Embryonic facial prominence (tissue), 1 donor: ENCODE results near the gene TCEAL8.
"Not testable (repeated sequence)": the region's sequence is repeated elsewhere in the genome, so short reads cannot be mapped to it uniquely, and the experiment has no call there.

Experiments
- DNase-seq: peaks from one replicate; pipeline ENCODE4 v3.0.0-alpha.2; 2016; ENCODE audit errors: extremely low spot score

The TCEAL8 gene, protein sequence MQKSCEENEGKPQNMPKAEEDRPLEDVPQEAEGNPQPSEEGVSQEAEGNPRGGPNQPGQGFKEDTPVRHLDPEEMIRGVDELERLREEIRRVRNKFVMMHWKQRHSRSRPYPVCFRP

DNA sequence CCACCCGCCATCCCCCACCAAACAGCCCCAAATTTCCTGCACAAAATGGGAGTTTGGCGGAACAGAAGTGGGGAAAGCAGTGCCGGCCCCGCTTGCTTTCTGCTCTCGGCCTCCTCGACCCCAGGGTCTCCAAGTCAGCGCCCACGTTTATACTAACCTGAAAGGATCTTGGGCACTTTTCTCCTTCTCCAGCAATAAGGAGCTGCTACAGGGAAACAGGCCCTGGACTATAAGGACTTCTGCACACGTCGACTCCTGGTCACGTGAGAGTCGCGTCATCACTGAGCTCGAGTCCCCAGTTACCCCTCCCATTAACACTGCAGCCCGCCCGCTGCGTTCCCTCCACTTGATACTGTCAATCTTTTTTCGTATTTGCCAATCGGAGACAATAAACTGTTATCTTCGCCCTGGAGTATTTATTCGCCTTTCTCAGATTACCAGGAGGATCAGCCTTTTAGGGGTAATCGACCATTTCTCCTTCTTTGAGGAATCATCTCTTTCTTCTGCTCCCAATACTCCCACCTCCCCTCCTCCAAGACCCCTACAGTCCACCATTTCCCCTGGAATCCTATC lies at the start of gene TCEAL8:
Gene TCEAL8, minus strand, starts transcription at position 235 of the 573 bp plus-strand sequence. CDS start 1,176 bp downstream, outside the sequence.
- peak; percentile 75 for DNase-seq

DNA sequence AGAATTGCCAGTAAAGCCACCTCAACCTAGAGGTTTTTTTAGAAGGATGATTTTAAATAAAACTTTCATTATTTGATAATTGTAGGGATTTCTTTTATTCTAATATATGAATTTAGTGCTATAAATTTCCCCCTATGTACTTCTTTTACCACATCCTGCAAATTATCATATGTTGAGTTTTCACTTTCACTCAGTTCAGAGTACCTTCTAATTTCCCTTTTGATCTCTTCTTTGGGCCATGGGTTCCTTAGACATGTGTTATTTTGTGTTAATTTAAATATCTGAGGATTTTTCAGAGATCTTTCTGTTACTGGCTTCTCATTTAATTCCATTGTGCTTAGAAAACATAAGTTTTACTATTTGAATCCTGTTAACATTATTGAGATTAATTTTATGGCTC lies 49.8 kb upstream of the TCEAL8 start:
- DNase-seq, result no peak

DNA sequence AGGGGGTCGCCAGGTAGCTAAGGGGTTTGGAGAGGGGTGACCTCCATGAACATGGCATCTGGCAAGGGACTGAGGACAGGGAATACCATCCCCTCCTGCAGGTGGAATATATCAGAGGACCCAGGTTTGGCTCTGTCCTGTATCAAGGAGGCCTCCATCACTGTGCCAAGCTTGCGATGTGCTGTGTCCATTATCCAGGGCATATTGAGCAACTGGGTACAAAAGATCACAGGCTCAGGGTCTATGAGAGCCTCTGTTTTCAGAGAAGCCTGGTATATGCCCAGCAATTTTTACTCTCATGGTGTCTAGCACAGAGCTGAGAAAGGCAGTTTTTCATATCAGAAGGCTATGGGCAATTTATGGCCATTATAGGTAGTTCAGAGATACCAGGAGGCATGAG lies 38.2 kb upstream of the TCEAL8 start:
- no peak for DNase-seq

- DNase-seq, result no peak
Observed at GRCh38 chrX:103279624-103280023, 24.7 kb upstream of the TCEAL8 start.

DNA sequence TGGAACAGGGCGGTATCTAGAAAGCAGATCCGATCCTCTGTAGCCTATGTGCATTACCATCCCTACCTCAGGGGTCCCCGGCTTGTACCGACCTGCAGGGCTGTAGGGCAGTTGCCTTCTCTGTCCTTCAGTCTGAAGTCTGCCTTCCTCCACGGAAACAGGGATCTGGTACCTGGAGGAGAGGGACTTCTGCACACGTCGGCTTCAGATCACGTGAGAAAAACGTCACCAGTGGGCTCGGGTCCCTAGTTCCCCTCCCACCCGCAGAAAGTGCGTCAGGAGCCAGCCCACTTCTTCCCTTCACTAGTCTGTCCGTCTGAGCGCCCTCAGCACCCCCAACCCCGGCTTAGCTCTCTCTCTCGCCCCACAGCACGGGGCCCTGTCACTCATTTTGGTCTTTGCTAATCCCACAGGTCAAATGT lies 21.6 kb upstream of the TCEAL8 start, which contains the start of gene TCEAL5:
Gene TCEAL5, minus strand, starts transcription at position 170 of the 422 bp plus-strand sequence. CDS start 2,187 bp downstream, outside the sequence.
- peak; percentile 16 for DNase-seq

DNA sequence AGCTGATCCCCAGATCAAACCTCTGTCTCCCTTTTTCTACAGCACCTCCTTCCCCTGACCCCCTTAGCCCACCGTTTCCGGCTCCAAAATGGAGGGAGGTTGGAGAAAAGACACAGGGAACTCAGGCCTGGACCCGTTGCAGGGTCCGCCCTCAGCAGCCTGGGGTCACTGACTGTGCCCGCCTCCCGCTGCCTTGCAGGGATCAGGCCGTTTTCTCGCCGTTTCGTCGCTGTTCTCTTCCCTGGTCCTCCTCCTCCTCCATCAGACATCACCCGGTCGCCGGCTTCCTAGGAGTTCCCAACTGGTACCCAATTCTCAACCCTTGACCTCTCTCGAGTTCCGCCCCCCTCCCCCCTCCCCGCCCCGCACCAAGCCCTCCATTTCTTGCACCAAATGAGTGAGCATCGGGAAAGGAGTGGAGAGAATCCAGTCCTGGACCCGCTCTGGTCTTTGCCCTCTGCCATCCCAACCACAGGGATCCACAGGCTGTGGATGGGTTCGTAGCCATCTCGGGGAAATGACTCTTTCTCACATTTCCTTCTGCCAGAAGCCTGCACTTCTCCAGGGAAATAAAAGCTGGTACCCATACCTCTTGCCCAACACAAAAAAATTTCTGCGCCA lies 21.1 kb upstream of the TCEAL8 start:
- DNase-seq, result no peak

- no peak for DNase-seq
Observed at GRCh38 chrX:103274284-103274683, 19.3 kb upstream of the TCEAL8 start.

- no peak for DNase-seq
Observed at GRCh38 chrX:103258275-103258674, 3.3 kb upstream of the TCEAL8 start.

GRCh38 chrX:103256651-103257050 lies 1.7 kb upstream of the TCEAL8 start:
- DNase-seq, result no peak

GRCh38 chrX:103254171-103254824 lies 657 bp downstream of the TCEAL8 start:
- DNase-seq, result peak; percentile 19

- no peak for DNase-seq
Observed at GRCh38 chrX:103253608-103254007, 1.3 kb downstream of the TCEAL8 start.

GRCh38 chrX:103250977-103251376 lies 4.0 kb downstream of the TCEAL8 start:
- no peak for DNase-seq

DNA sequence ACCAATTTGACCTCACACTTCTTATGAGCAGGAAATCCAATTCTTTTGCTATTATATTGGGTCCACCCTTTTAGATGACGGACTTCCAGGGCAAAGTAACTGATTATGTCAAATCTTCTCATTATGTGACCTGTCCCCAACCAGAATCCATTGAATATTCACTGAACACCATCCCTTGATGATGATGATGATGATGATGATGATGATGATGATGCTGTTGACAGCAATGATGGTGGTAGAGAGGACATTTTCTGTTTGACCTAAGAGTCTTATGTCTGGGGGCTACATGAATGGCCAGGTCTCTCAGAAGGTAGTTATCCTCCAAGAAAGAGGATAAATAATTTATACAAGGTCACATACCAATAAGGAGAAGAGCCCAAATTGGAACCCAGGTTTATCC lies 5.2 kb downstream of the TCEAL8 start:
- DNase-seq, result no peak

GRCh38 chrX:103248553-103248952 lies 6.4 kb downstream of the TCEAL8 start:
- DNase-seq, result no peak

GRCh38 chrX:103240155-103240554 lies 14.8 kb downstream of the TCEAL8 start:
- DNase-seq, result no peak

DNA sequence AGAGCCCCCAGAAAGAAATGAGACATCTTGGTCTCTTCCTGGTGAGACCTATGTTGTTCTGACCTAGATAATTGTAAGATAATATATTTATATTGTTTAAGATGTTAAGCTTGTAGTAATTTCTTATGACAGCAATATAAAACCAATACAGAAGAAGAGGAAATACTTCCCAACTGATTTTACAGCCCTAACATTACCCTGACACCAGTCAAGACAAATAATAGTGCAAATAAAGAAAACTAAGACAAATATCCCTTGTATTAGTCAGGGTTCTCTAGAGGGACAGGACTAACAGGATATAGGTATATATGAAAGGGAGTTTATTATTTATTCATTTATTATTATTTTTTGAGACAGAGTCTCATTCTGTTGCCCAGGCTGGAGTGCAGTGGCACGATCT lies 18.7 kb downstream of the TCEAL8 start:
- DNase-seq, result no peak

DNA sequence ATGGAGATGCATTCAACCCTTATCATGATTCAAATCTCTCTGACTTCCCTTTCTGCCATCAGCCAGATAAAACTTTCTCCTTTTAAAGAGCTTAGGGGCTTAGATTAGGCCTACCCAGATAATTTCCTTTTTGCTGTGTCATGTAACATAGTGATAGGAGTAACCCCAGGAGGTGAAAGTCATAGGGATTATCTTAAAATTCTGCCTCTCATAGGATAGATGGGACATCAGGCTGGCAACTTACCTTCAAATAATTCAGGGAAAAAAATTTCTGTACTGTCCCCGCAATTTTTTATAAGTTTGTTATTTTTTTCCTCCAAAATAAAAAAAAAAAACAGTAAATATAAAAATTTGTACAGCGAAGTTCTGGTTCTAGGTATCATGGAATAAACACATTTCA lies 19.3 kb downstream of the TCEAL8 start:
- not testable (repeated sequence) for DNase-seq

- no peak for DNase-seq
Observed at GRCh38 chrX:103234869-103235268, 20.1 kb downstream of the TCEAL8 start.

GRCh38 chrX:103233263-103233662 lies 21.7 kb downstream of the TCEAL8 start:
- DNase-seq, result no peak

DNA sequence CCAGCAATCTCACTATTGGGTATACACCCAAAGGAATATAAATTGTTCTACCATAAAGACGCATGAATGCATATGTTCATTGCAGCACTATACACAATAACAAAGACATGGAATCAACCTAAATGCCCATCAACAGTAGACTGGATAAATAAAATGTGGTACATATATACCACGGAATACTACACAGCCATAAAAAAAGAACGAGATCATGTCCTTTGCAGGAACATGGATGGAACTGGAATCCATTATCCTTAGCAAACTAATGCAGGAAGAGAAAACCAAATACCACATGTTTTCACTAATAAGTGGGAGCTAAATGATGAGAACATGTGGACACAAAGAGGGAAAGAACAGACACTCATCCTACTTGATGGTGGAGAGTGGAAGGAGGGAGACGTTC lies 29.0 kb downstream of the TCEAL8 start:
- not testable (repeated sequence) for DNase-seq

DNA sequence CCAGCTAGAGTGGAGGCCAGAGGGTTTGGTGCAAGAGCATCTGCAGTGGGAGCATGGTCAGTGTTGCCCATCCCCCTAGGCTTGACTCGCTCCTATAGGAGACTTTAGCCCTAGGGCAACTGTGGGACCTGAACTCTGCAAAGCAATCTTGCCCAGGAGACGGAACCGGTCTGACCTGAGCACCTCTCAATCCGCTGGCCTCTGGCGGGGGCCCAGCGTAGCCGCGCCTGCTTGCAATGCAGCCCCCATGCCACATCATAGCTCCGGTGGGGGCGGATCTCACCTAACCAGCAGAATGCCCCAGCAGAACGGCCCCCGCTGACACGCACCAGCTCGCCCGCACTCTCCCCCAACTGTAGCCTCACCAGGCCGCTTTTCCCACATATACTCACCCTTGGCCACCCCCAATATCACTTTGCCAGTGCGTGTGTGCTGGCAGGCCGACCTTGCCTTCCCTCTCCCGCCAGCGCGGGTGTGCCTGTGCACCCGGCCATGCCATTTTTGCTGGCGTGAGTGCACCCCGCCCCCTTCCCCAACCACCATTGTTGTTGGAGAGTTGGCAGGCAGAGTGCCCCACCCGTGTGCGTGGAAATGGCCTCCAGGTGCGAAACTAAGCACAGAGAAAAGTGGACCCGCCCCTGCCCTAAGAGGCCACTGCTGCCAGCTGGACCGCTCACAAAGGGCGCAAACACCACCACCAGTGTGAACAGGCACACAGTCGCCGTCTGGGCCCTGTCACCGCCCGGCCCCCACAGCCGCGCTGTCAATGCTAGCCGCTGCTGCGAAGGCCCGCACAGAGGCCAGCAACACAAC lies 34.2 kb downstream of the TCEAL8 start:
- DNase-seq, result no peak

GRCh38 chrX:103215425-103215991 lies 39.4 kb downstream of the TCEAL8 start:
- DNase-seq, result peak; percentile 13
